ENCODE data around the gene SFXN5.
A peak's percentile ranks its signal among the peaks of the same experiment; 100 is the strongest.

- TF ChIP-seq CTCF (conservative IDR thresholded peaks at IDR 0.05) (peak; percentile 17; the same call in 1 of the 2 replicates), EZH2 (IDR thresholded peaks at IDR 0.05; ENCODE audit: low read depth) (no peak)
Observed at GRCh38 chr2:73112026-73112912, 40.8 kb upstream of the SFXN5 start.

Data from PC-9 (cell line).